Measurements from ENCODE around the gene MCOLN2.

Gene MCOLN2

GRCh38 chr1:84890566-84890965 lies 106.3 kb downstream of the MCOLN2 start:
- DNase-seq, result no peak

DNA sequence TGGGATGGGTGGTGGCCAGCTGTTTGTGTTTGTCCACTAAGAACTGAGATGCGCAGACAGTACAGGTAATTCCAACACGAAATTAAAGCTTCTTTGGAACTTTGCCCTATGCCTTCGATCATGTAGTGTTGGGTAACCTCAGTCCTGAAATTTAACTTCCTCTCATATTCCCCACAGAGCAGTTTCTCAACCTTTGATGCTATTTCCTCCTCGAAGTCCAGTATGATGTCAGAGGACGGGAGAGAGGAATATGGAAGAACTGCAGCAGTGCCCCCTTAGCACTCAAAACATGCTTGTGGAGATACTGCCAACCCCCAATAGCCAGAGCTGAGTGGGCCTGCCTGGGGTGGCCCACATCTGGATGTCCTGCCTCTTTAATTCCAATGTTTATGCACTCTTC lies 107.5 kb downstream of the MCOLN2 start:
- no peak for DNase-seq

DNA sequence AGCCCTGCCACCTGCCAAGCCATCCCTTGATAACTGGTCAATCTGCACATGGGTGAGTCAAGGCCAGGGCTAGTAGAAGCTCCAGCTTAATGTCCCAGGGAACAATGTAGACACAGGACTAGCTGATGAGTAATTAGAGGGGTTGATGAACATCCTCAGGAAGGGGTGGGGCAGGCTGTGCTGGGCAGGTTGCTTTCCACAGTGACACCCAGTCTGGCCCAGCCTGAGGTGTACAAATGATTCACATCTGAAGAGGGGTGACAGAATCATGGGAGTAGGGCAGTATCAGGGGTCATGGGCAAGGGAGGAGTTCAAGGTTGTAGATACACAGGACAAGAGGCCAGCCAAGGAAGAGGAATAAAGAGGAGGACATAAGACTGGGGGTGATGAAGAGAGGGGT lies 108.2 kb downstream of the MCOLN2 start:
- DNase-seq, result no peak

DNA sequence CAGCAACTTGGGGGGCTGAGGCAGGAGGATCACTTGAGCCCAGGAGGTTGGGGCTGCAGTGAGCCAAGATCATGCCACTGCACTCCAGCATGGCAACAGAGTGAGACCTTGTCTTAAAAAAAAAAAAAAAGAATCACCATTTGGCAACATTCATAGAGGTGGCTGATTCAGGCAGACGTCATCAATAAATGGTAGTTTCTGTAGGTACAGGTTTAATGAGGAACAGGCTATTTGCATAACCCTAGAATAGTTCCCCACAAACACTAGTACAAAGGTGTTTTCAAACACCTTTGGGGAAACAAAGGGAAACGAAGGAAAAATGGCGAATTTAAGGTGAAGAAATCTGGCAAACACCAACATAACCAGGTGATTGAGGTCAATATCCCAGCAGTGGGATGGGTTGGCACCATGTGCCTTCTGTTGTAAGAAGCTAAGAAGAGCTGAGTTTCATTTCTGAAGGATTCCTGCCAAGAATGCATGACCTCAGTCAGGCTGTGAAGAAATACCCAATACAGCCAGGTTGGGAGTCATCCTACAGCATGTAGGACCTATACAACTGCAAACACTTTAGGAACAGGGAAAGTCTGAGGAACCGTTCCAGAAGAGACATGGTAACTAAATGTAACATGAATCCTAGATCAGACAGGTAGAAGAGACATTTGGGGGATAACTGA lies 109.5 kb downstream of the MCOLN2 start:
- DNase-seq, result no peak

DNA sequence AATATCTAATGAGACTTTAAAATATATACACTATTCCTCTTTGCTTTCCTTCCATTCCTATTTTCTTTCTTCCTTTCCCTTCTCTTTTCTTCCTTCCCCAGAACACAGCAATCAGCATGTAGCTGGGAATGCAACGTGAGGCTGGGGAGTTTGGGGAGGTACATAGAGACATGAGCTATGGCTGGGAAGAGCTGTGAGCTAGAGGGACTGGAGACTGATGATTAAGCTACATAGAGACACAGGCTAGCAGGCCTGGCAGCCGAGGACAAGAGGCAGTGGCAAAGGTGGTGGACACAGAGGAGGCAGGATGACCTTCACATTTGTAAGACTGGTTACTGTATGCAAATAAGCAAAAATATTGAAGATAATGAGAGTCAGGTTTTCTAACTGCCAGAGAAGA lies 111.4 kb downstream of the MCOLN2 start:
- no peak for DNase-seq

DNA sequence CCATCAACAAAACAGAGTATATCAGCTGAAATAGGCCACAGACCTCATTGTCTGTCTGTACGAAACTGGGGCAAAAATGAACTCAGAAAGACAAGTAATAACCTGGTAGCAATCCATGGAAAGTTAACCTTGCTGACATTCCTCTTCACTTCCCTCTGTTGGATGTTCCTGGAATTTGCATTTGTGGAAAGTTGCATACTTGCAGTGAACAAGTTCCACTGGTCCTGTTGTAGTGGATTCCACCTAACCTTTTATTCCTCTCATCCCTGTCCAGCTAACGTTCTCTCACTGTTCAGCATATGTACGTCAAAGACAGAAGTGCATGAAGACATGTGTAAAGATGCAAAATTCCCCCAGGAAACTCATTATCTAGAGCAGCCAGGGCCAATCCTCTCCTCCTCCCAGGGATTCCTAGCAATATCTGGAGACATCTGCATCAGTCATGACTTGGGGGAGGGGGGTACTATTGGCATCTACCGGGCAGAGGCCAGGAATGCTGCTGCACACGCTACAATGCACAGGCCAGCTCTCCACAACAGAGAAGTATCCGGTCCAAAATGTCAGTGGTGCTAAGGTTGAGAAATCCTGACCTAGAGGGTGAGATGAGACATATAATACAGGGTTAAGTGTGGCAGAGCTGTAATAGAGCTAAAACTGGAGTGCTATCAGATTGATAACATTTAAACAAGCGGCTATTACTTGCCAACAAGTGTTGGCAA lies 112.1 kb downstream of the MCOLN2 start:
- no peak for DNase-seq

DNA sequence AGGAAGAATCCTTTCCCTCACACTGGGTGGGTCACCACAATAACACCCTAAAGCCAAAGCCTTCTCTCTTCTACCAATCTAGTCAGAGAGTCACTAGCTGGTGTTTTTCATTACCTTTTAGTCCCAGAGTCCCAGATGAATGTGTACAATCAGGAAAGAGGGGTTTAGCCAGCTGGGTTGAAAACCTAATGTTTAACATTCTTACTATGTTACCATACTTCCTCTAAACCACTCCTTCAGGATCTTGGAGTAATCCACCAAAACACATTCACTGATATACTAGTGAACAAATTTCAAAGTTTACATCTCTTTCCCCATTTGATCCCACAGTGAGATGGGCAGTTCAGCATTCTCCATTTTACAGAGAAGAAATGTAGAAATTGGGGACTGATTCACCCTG lies 113.6 kb downstream of the MCOLN2 start:
- DNase-seq, result no peak

DNA sequence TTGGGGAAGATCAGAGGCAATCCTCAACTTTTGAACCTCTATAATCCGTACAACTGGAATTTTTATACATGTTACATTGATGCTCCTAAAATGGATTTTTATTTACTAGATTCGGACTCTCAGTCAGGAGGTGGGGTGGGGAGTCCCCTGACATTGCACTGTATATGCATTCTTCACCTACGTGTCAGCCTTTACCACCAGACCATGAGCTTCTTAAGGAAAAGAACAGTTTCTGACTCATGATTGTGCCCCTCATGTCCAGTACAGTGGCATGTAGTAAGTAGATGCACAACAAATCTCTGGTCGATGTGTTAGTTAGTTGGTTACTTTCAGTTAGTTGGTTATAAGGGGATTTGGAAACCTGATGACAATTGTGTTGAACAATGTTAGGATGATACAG lies 119.3 kb downstream of the MCOLN2 start:
- no peak for DNase-seq

GRCh38 chr1:84876353-84876752 lies 120.6 kb downstream of the MCOLN2 start:
- no peak for DNase-seq

Data from GDM1 (cell line).